Right cardiac atrium (tissue), 5 donors: ENCODE results near the gene IQCE. TPM values are rescaled to one million over a fixed set of nuclear protein-coding genes. Genes with fewer than 3 reads are reported as not detected.

Experiments used
- ATAC-seq, 2 donors: fragments of 200-7000 bp; cut with Tn5 transposase; one replicate each; pipeline versions ENCODE4 v1.8.0 to v1.9.1; 2020; ENCODE audit warnings: moderate library complexity in 2 of 2, mild to moderate bottlenecking in 1 of 2
- DNase-seq, 3 donors: peaks; one replicate each; pipeline ENCODE4 v3.0.0-alpha.2; 2020
- H3K27ac ChIP-seq: one replicate; pipeline ENCODE4 v1.5.1; 2013; ENCODE audit warnings: mild to moderate bottlenecking, low read length, control low read depth, moderate library complexity
- H3K27me3 ChIP-seq: one replicate; pipeline ENCODE4 v1.6.1; 2013; ENCODE audit not compliant: control insufficient read depth, insufficient read depth
- H3K4me1 ChIP-seq: one replicate; pipeline ENCODE4 v1.6.1; 2013; ENCODE audit warnings: low read length; ENCODE audit not compliant: control insufficient read depth, insufficient read depth
- H3K4me3 ChIP-seq: one replicate; pipeline ENCODE4 v1.5.1; 2013; ENCODE audit warnings: low read length, control low read depth
- H3K9me3 ChIP-seq: one replicate; pipeline ENCODE4 v1.6.1; 2013; ENCODE audit warnings: low read length; ENCODE audit not compliant: control insufficient read depth
- WGBS: extraction: QIAGEN DNeasy Blood & Tissue Kit; methylation state at CpG from one replicate; pipeline ENCODE4 v1.1.7; 2013; 5-methylcytosine and 5-hydroxymethylcytosine counted together
- intact Hi-C, 4 donors: fragments of 100-400 bp; cut with DNase I; formaldehyde crosslinking; loops; one replicate each; pipeline versions ENCODE4 v1.11.0 to v1.14.0; 2022 to 2023
- polyA plus RNA-seq: library from polyadenylated mRNA; stranded (reverse); fragments of 200-250 nt; gene quantifications from one replicate; pipeline ENCODE4 v1.2.3, GENCODE V29; 2013
- total RNA-seq, 4 donors: library from RNA; stranded (reverse); fragmentation: NEBNext Ultra II Directional; extraction: Animal tissue kit (Norgen Biotek cat#: 25700); gene quantifications; one replicate each; pipeline ENCODE4 v1.2.1, GENCODE V29; 2021
- donor health status: healthy with polysubstance abuse.
- donor health status: DM: no; HTN: yes; CAD: no.
- donor health status: DM: no; HTN: no; CAD: no.
- donor health status: DM: no; HTN: yes; CAD: no; lungs with severe emphysema.
- donor health status: DM: yes; HTN: yes; CAD: no.

Gene IQCE
- total and polyA plus RNA-seq, 5 donors = 7.9 to 16.0 (median 15.1) TPM

- no peaks in the 10 kb centered on the region for H3K9me3 ChIP-seq
- 81% methylated on average over 12 of the region's 12 CpGs for WGBS
- no peak overlapping the region for H3K27ac ChIP-seq
- DNase-seq (no peak), ATAC-seq (no peak)
- no peak overlapping the region for H3K4me3 ChIP-seq
- no peaks in the 10 kb centered on the region for H3K27me3 ChIP-seq
- peaks cover 2% of the 10 kb centered on the region for H3K4me1 ChIP-seq
- intact Hi-C loops = no loop called here
Observed at GRCh38 chr7:2628130-2628482, 69.3 kb downstream of the IQCE start.

GRCh38 chr7:2628891-2629290 lies 70.1 kb downstream of the IQCE start:
- Histone ChIP-seq H3K27ac (no peak overlapping the region), H3K4me3 (no peak overlapping the region), H3K4me1 (peaks cover 6% of the 10 kb centered on the region), H3K27me3 (no peaks in the 10 kb centered on the region), H3K9me3 (no peaks in the 10 kb centered on the region)
- no peak for ATAC-seq
- 88% methylated on average over 7 of the region's 7 CpGs for WGBS
- intact Hi-C loops = no loop called here
- DNase-seq = no peak

- 66% methylated on average over 21 of the region's 21 CpGs for WGBS
- peaks cover 9% of the 10 kb centered on the region for H3K4me1 ChIP-seq
- no peaks in the 10 kb centered on the region for H3K27me3 ChIP-seq
- H3K9me3 ChIP-seq = no peaks in the 10 kb centered on the region
- H3K4me3 ChIP-seq = no peak overlapping the region
- intact Hi-C loops = no loop called here
- ATAC-seq (peak in 1 of 2 donors; percentile 0), DNase-seq (peak in 1 of 3 donors; percentile 61)
- H3K27ac ChIP-seq = no peak overlapping the region
Observed at GRCh38 chr7:2629746-2630681, 71.2 kb downstream of the IQCE start.

DNA sequence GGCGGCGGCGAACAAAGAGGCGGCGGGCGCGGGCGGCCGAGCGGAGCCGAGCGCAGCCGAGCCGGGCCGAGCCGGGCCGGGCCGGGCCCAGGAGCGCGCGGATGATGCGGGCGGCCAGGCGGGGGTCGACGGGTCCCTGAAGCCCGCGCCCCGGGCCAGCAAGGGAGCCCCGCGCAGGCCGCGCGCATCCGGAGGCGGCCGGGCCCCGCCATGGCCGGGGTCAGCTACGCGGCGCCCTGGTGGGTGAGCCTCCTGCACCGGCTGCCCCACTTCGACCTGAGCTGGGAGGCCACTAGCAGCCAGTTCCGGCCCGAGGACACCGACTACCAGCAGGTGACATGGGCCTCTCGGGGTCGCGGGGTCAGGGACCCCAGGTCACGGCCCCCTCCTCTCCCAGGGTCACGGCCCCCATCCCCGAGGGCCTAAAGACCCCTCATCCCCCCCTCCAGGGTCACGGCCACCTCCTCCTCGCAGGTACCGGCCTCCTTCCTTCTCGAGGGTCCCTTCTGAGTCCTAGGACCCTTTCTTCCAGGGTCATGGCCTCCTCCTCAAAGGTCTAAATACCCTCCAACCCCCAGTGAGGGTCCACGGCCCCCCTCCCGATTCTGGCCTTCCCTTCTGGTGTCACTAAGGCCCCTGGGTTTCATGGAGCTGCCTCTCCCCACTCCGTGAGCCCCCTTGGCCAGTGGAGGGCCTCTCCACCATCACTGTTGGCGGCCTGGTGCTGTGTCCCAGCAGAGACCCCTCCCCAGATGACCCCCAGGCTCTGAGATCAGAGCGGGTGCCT lies 73.4 kb downstream of the IQCE start, which contains the start of gene TTYH3:
TSS of gene TTYH3 (plus strand) at position 41 of the 787 bp plus-strand sequence. CDS start at position 211, 170 bp downstream.
- intact Hi-C loops = no loop called here
- Histone ChIP-seq H3K27ac (peak within 1 kb of the TSS; percentile 42), H3K27me3 (no peaks in the 10 kb centered on the region), H3K4me3 (peak within 1 kb of the TSS; percentile 62), H3K4me1 (peaks cover 15% of the 10 kb centered on the region), H3K9me3 (no peaks in the 10 kb centered on the region)
- under 1% methylated on average over 62 of the region's 62 CpGs for WGBS
- peak in 1 of 3 donors; percentile 63 for DNase-seq
- ATAC-seq = peak; percentile 0 to 2

GRCh38 chr7:2632733-2633537 lies 74.2 kb downstream of the IQCE start:
- Histone ChIP-seq H3K4me1 (peaks cover 20% of the 10 kb centered on the region), H3K4me3 (peak overlapping the region; percentile 62), H3K27ac (peak overlapping the region; percentile 28), H3K9me3 (no peaks in the 10 kb centered on the region), H3K27me3 (no peaks in the 10 kb centered on the region)
- intact Hi-C loops = no loop called here
- WGBS = 3% methylated on average over 35 of the region's 35 CpGs
- ATAC-seq (peak; percentile 1 to 17), DNase-seq (peak; percentile 64 to 87 (median 83))

- ATAC-seq = peak; percentile 7 to 45
- Histone ChIP-seq H3K27me3 (no peaks in the 10 kb centered on the region), H3K9me3 (no peaks in the 10 kb centered on the region), H3K4me3 (peak overlapping the region; percentile 62), H3K4me1 (peaks cover 22% of the 10 kb centered on the region), H3K27ac (peak overlapping the region; percentile 7)
- peak in 2 of 3 donors; percentile 72 to 80 for DNase-seq
- intact Hi-C loops = no loop called here
- WGBS = 31% methylated on average over 22 of the region's 22 CpGs
Observed at GRCh38 chr7:2633538-2634266, 74.9 kb downstream of the IQCE start.

- peaks cover 22% of the 10 kb centered on the region for H3K4me1 ChIP-seq
- H3K27me3 ChIP-seq = no peaks in the 10 kb centered on the region
- H3K27ac ChIP-seq = no peak overlapping the region
- WGBS = 86% methylated on average over 22 of the region's 22 CpGs
- H3K9me3 ChIP-seq = no peaks in the 10 kb centered on the region
- H3K4me3 ChIP-seq = no peak overlapping the region
- peak in 1 of 3 donors; percentile 64 for DNase-seq
- intact Hi-C loops = no loop called here
- no peak for ATAC-seq
Observed at GRCh38 chr7:2634267-2635145, 75.7 kb downstream of the IQCE start.

DNA sequence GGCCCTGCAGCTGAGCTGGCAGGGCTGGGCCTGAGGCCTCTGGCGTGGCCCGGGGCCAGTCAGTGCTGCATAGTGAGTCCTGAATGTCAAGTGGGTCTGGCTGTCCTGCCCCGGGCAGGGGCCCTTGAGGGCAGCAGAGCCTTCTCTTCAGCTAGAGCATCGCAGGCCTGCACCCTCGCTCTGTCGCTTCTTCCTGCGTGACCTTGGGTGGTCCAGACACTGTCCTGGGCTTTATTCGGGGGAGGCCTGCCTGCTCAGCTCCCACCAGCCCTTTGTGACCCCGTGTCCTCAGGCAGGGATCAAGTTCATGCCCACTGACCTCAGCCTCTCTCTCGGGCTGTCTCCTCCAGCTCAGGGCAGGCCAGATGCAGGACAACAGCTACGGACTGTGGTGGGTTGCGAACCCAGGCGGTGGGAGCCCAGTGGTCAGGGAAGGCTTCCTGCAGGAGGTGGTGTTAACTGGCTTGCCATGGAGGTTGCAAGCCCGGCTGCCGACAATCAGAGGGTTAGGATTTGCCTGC lies 76.4 kb downstream of the IQCE start:
- no peak overlapping the region for H3K27ac ChIP-seq
- ATAC-seq = no peak
- H3K27me3 ChIP-seq = no peaks in the 10 kb centered on the region
- intact Hi-C loops = no loop called here
- no peak for DNase-seq
- H3K4me1 ChIP-seq = peaks cover 22% of the 10 kb centered on the region
- no peak overlapping the region for H3K4me3 ChIP-seq
- no peaks in the 10 kb centered on the region for H3K9me3 ChIP-seq
- WGBS = 90% methylated on average over 15 of the region's 15 CpGs

- peaks cover 26% of the 10 kb centered on the region for H3K4me1 ChIP-seq
- no peak for ATAC-seq
- H3K9me3 ChIP-seq = no peaks in the 10 kb centered on the region
- peak; percentile 77 to 92 (median 88) for DNase-seq
- no peaks in the 10 kb centered on the region for H3K27me3 ChIP-seq
- intact Hi-C loops = no loop called here
- H3K27ac ChIP-seq = no peak overlapping the region
- WGBS = 50% methylated on average over 22 of the region's 22 CpGs
- H3K4me3 ChIP-seq = no peak overlapping the region
Observed at GRCh38 chr7:2635810-2636701, 77.3 kb downstream of the IQCE start.
